ENCODE data around the gene CDK5RAP3.
"Not testable (repeated sequence)": the region's sequence is repeated elsewhere in the genome, so short reads cannot be mapped to it uniquely, and the experiment has no call there.

Gene CDK5RAP3, protein sequence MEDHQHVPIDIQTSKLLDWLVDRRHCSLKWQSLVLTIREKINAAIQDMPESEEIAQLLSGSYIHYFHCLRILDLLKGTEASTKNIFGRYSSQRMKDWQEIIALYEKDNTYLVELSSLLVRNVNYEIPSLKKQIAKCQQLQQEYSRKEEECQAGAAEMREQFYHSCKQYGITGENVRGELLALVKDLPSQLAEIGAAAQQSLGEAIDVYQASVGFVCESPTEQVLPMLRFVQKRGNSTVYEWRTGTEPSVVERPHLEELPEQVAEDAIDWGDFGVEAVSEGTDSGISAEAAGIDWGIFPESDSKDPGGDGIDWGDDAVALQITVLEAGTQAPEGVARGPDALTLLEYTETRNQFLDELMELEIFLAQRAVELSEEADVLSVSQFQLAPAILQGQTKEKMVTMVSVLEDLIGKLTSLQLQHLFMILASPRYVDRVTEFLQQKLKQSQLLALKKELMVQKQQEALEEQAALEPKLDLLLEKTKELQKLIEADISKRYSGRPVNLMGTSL

DNA sequence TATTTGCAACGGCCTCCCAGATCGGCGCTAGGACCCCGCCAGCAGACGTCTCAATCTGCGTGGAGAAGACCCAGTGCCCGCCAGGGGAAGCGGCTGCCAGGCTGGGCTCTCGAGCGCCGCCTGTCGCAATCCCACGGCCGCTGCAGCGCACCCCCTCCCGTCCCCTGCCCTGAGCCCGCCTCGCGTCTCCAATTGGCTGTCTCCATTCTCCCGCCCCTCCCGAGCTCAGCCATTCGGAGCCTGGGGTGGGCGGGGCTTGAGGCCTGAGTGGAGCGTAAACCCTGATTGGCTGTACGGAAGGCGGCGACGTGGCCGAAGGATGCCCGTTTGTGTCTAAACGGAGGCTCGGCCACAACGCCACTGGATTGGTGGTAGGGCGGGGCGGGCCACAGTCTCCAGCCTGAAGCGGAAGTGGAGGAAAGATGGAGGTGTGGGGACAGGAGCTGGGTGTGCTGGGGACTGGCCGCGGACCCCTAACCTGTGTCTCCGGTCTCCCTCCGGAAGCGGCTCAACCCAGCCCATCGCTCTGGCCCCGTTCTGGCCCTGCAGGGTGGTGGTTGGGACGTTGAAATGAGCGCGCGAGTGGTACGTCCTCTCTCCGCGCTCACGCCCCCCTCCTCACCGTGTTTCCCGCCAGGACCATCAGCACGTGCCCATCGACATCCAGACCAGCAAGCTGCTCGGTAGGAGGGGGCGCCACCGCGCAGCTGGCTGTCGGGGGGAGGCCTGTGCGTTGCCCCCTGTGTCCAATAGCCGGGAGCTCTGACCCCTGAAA lies at the start of gene CDK5RAP3:
CDK5RAP3 (plus strand) TSS at position 389 of the 775 bp plus-strand sequence; CDS start at position 423, 34 bp downstream.
- DNase-seq (ENCODE audit: low read depth), result peak; percentile 94

DNA sequence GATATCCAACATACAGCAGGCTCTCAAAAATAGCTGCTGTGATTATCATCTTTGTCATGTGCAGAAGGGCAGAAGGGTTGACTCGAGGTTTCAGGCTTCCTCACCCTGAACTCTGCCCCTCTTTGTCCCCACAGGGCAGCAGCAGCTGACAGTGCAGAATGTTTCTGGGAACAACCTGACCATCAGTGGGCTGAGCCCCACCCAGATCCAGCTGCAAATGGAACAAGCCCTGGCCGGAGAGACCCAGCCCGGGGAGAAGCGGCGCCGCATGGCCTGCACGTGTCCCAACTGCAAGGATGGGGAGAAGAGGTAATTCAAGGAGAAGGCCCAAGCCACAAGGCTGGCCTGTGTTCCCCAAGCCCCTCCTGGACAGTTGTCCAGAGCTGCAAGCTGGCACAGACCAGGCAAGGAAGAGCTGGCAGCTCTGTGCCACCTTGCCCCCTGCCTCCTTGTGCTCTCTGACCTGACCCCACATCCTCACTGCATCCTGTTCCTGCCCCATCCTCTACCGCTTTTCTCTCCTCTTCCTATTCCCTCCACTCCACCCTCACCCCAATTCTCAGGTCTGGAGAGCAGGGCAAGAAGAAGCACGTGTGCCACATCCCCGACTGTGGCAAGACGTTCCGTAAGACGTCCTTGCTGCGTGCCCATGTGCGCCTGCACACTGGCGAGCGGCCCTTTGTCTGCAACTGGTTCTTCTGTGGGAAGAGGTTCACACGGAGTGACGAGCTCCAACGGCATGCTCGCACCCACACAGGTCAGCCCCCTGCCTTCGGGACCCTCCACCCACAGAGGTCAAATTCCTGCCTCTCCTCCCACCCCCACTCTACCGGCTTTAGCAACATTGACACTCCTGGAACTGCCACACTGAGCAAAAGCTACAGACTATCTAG lies 45.9 kb upstream of the CDK5RAP3 start:
- DNase-seq (ENCODE audit: low read depth), result no peak

DNA sequence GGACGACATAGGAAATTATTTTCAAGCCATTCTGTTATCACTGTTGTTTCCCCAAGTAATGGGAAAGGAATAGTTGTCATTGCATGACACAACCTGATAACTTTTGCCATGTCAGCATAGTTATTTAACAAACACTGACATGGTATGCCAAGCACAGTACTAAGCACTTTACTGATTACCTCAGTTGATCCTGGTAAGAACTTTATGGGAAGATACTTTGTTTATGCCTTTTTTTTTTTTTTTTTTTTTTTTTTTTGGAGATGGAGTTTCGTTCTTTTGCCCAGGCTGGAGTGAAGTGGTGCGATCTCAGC lies 45.3 kb upstream of the CDK5RAP3 start:
- DNase-seq (ENCODE audit: low read depth), result no peak

DNA sequence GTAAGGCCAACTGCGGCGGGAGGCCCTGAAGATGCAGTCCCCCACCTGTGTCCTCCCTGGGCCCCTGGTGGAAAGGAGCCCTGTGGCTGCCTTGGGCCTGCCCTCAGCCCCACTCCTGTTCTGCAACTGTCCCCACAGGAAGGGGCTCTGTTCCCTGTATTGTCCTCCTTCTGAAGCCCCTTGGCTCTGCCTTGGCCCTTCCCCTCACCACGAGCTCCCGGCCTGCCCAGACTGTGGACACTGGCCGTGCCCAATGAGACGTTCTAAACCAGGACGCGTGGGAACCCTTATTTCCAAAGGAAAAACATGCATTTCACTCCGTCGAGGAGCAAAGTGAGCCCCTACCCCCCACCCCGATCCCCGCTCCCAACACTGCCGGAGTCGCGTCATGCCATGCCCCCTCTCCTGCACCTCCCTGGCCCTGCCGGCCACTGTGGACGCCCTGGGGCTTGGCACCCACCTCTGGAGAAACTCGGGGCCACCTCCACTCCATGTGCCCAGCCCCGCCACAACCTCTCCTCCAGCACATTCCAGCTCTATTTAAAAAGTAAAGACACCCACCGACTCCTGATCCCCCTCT lies 43.0 kb upstream of the CDK5RAP3 start:
- no peak for DNase-seq (ENCODE audit: low read depth)

DNA sequence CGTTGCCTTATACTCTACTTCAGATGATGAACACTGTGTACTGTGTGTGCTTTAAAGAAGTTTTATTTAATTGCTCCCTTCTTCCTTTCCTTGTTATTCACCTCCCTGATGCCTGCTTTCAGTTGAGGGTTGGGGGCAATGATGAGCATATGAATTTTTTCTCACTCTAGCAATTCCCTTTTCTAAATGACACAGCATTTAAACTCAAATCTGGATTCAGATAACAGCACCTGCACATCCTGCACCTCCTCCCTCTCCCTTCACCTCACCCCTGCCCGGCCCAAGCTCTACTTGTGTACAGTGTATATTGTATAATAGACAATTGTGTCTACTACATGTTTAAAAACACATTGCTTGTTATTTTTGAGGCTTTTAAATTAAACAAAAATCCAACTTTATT lies 42.5 kb upstream of the CDK5RAP3 start:
- DNase-seq (ENCODE audit: low read depth), result no peak

DNA sequence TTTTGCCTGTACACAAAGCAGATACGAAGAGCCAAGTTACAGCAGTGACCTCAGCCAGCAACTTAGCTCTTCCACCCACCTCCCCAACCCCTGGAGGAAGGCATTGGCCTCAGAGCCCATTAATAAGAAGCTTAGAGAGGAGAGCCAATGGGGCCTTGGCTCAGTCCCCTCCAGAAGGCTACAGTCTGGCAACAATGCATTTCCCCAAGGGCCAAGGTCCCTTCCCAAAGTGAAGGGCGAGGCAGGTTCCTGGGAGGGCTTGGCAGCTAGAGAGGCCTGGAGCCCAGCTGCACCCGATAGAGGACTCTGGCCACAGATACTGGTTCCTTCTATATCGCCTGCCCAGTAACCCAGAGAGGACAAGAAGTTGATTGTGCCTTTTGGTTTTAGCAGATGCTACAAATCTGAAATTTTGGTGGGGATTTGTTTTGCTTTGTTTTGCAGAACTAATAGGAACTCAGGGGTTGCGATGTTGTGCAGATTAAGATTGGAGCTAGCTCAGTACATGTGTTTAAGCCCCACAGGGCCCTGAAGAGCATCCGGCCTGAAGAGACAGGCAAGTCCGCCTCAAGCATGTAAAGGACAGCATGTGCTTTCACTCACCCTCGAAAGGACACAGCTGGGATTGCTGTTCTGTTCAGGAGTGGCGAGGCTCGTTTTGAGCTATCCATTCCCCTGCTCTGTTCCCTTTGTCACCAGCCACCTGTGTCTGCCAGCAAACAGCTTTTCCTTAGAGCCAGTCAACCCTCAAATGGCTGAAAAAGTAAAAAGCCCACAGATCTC lies 41.5 kb upstream of the CDK5RAP3 start:
- no peak for DNase-seq (ENCODE audit: low read depth)

DNA sequence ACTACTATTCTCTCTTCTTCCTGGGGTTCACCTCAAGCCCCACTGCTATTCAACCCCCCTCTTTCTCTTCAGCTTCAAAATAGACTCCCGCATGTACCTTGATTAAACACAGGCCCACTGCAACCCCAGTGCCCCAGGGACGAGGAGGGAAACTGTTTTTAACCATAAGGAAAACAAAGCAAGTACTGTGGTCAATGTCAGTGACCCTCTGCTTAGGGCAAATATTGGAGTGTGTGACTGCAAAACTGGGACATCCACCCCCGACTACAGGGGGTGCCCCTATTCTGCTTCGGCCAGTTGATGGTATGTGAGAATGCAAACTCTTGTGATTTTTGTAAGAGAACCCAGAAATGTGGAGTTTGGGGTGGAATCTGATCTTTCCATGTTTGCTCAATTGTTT lies 39.1 kb upstream of the CDK5RAP3 start:
- no peak for DNase-seq (ENCODE audit: low read depth)

DNA sequence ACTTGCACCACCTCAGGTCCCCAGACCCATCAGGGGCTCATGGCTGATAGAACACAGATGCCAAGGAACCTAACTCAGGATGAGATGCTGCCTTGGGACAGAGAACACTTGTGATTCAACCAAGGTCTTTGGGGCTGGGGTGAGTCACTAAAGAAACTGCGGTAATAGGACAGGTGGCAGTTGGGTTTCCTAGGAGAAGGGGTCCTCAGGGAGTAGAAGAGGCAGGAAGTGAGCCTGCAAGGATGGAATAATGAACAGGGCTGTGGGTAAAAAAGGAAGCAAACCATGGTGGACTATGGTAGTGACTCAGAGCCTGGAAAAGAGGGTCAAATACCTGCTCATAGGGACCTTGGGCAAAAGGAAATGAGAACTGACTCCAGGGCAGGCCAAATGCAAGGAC lies 36.1 kb upstream of the CDK5RAP3 start:
- no peak for DNase-seq (ENCODE audit: low read depth)

DNA sequence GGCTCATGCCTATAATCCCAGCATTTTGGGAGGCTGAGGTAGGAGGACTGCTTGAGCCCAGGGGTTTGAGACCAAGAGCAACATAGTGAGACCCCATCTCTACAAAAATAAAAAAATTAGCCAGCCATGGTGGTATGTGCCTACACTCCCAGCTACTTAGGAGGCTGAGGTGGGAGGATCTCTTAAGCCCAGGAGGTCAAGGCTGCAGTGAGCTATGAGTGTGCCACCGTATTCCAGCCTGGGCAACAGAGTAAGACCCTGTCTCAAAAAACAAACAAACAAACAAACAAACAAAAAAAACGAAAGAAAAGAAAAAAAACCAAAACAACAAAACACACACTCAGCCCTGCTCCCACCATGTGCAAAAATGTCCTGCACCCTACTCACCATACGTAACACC lies 35.4 kb upstream of the CDK5RAP3 start:
- not testable (repeated sequence) for DNase-seq (ENCODE audit: low read depth)

DNA sequence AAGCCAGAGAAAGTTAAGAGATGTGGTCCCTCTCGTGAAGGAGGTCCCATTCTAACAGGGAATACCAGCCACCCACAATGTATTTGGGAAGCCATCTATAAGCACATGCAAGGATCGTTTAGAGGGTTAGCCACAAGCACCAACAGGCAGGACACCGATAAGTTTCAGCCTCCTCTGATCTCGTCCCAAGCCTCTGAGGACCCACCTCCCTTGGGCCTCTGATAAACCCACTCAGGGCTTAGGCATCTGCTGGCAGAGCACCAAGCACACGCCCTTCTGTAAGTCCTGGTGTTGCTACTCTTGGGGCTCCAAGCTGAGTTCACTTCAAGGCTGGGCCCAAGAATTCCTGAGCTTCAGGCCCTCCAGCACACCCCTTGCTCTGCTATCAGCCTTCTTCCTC lies 35.0 kb upstream of the CDK5RAP3 start:
- DNase-seq (ENCODE audit: low read depth), result peak; percentile 60

DNA sequence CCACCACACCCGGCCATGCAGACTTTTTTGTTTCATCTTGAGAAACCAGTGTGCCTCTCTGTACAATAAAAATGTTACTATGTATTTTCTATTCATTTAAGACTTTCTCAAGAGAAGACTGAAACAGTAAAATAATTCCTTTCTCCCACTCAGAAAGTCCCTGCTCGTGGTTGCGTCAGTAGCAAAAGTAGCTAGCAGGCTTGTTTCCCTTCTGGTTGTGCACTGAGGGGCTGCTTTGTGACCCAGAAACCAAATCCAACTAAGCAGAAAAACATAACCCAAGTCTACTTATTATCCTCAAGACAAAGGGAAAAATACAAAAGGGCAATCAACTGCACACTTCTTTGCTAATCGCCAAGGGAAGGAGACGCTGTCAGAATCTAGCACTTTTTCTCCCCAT lies 33.0 kb upstream of the CDK5RAP3 start:
- DNase-seq (ENCODE audit: low read depth), result no peak

DNA sequence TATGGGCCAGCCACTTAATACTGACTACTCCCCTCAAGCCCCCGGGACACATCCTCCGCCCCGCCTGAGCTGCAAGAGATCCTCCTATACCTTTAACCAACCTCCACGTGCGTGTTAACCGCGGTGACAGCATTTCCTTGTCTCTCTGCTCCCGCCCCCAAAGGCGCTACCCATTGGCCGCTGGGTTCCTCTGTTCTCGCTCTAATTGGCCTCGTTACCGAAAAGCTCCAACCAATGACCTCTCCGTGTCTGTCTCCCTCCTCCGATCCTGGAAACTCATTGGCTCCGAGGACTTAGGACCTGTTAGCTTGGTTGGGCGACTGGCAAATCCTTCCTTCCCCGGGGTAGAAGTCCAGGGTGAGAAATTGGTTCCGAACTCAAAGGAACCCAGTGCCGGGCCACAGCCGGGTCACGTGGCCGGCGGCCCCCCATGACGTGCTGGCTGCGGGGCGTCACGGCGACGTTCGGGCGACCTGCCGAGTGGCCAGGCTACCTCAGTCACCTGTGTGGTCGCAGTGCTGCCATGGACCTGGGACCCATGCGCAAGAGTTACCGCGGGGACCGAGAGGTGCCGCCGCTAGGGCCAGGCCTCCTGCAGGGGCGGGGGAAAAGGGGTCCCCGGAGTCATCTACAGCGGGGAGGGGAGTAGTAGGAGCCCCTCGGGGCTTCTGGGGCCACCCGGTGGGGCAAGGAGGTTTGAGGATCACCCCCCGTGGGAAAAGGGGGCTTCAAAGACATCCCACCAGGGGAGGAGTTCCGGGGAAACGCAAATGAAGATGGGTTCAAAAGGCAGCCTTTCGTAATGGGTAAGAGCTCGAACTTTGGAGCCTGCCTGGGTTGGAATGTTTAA lies 29.4 kb upstream of the CDK5RAP3 start, which contains the start of gene PNPO:
PNPO (plus strand) TSS at position 326 of the 850 bp plus-strand sequence; CDS start at position 431, 105 bp downstream.
- peak; percentile 96 for DNase-seq (ENCODE audit: low read depth)

DNA sequence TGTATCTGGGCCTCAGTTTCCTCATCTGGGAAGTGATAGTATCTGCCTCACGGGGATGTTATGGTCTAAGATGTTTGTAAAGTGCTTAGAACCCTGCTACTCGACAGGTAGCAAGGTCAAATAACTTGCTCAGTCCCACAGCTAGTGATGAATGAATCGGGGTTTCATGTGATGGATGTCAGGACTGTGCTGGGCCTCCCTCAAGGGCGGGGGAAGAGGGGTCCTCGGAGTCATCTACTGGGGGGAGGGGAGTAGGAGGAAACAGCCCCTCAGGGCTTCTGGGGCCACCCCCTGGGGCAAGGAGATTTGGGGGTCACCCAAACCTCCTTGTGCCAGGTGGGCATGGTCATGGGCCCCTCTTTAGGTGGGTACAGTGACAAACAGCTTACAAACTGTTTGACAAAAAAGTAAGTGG lies 28.8 kb upstream of the CDK5RAP3 start:
- no peak for DNase-seq (ENCODE audit: low read depth)

DNA sequence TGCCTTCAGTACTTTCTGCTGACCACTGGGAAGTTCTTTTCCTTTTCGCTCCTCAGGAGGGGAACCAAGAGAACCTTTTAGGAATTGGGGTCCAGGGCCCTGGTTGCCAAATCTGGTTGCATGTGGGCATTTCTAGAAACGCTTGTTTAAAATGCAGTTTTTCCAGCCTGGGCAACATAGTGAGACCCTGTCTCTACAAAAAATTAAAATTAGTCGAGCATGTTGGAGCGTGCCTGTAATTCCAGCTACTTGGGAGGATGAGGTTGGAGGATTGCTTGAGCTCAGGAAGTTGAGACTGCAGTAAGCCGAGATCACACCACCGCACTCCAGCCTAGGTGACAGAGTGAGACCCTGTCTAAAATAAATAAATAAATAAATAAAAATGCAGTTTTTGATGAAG lies 28.3 kb upstream of the CDK5RAP3 start:
- no peak for DNase-seq (ENCODE audit: low read depth)

DNA sequence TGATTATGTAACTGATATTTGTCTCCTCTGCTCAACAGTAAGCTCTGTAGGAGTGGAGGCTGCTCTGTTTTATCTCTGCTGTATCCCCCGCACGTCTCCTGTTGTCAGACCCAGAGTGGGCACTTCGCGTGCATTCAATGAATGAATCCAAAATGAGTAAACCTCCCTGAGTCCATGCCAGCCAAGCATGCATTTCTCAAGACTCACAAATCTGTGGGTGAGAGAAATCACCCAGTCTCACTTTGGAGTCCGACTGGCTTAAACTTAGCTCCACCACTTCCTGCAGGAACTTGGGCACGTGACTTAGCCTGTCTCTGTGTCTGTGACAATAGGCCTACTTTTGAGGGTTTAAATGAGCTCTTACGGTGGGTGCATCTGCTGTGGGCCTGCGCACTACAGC lies 25.8 kb upstream of the CDK5RAP3 start:
- no peak for DNase-seq (ENCODE audit: low read depth)

DNA sequence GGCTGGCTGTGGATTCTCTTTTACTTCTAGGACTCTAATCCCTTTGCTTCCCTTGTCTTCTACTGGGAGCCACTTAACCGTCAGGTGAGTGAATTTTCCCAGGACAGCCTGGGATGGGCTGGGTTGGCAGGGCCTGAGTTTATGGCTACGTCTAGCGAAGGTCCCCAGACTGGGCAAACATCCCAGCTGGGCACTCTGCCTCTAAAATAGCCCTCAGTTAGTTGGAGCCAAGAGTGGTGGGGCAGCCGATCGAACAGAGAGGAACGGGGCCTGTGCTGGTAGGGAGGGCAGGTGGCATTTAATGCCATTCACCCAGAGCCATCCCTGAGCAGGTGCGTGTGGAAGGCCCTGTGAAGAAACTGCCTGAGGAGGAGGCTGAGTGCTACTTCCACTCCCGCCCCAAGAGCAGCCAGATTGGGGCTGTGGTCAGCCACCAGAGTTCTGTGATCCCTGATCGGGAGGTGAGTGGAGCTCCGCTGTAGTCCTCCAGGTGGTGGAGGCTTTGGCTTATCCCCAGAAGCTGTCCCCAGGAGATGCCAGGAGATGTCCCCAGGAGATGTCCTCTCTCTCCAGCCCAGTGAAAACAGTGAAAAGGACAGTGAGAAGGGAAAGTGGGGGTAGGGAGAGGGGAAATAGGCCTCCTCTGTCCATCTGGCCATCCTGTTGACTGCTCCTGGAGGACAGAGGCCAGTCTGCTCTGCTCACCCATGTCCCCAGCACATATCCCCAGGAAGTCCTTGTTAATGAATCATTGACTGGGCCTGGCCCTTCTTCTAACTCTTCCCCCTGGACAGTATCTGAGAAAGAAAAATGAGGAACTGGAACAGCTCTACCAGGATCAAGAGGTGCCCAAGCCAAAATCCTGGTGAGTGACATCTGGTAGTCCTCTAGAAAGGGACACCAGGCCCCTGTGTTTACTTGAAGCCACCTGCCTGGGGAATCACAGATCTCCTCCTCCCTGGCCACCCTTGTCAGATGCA lies 25.1 kb upstream of the CDK5RAP3 start:
- DNase-seq (ENCODE audit: low read depth), result no peak

DNA sequence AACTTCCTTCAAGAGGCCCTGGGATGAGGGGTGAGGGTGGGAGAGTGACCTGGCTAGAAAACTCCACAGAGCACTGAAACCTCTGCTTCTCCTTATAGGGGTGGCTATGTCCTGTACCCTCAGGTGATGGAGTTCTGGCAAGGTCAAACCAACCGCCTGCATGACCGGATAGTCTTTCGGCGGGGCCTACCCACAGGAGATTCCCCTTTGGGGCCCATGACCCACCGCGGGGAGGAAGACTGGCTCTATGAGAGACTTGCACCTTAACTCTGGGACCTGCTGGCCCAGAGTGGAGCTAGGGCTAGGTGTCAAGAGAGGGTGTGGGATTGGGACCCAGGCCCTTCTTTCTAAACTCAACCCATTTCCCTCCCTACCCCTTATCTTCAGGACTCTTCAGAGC lies 24.4 kb upstream of the CDK5RAP3 start:
- no peak for DNase-seq (ENCODE audit: low read depth)

DNA sequence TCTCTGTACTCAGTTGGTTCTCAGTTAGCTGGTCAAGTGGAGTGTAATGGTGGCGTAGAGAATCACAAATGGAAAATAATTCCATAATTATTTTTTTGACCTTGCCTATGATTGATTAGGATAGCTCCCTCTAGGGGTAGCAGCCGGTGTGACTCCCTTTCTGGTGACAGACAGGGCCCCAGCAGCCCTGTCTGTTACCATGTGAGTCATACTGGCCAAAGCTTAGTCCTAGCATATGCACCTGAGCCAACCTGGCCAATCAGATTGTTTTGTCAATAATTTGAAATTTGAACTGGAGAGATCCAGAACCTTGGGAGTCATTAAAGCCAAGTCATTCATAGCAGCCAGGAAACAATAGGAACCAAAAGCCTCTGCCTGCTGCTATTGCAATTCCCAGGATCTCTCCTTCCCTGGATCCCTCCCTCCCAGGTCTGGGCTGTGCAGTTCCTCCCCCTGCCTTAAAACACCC lies 23.9 kb upstream of the CDK5RAP3 start:
- DNase-seq (ENCODE audit: low read depth), result peak; percentile 58

All from non-pigmented ciliary epithelial cell (primary cell).